ENCODE data around the gene RASSF8. TPM values are rescaled to one million over a fixed set of nuclear protein-coding genes. Genes with fewer than 3 reads are reported as not detected.

The RASSF8 gene
- total and polyA plus RNA-seq, 2 of the 8 experiments (the other 6 are each of a cell fraction or from before 2014, with no cell fraction given) = 6.4 to 46.7 TPM

- TF ChIP-seq CTCF (IDR thresholded peaks at IDR 0.05; ENCODE audit: control extremely low read depth in 1 of 3, insufficient read depth in 1 of 3, low read depth in 1 of 3, low read length in 3 of 3) = no peak
Measured at GRCh38 chr12:25993901-25994651, 35.6 kb downstream of the RASSF8 start (continued).
